GOT3 (cell line): ENCODE data around the gene S100A7A.
"Not testable (repeated sequence)": the region's sequence is repeated elsewhere in the genome, so short reads cannot be mapped to it uniquely, and the experiment has no call there.

Experiments
- DNase-seq: peaks from one replicate; lab custom pipeline; 2025; ENCODE audit warnings: mixed read lengths; lab: John Stamatoyannopoulos, UW

Gene S100A7A

DNA sequence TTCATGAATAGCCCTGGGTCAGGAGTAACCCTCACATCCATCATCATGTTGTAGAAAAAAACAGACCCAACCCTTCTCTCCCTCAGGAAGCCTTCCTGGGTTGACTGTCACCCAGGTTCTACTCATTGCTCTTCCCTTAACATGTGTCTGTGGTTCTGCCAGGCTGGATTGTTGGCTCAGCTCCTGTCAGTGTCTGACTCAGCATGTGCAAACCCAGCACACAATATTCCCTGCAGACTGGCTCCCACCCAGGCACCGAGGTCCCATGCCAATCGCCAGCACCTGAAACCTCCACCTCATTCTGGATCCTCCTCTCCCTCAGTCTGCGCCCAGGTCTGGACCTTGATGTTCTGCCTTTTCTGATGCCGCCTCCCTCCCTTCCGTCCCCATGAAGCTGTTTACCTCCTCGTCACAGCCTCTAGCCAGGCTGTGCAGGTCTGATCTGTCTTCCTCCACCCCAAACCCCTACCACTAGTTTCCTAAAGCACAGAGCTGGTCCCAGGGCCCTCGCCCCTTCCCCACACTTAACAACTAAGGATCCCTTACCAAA, 21.1 kb upstream of the S100A7A start:
- no peak for DNase-seq

DNA sequence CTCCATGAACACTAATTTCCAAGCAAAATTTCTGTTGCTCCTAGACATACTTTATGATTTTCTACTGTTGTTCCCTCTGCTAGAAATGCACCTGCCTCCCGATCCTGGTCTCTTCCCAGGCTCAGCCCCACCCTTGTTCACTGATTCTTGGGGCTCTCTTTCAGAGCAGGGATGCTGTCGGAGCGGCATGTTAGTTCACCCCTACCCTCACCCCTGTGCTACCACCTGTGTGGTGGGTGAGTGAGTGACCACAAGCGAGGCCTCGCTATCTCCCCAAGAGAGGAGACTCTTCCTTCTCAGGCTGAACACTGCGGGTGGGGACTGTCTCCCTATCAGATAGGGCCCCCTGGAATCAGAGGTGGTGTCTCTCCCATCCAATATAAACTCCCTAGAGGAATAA, 20.5 kb upstream of the S100A7A start:
- DNase-seq: no peak

DNA sequence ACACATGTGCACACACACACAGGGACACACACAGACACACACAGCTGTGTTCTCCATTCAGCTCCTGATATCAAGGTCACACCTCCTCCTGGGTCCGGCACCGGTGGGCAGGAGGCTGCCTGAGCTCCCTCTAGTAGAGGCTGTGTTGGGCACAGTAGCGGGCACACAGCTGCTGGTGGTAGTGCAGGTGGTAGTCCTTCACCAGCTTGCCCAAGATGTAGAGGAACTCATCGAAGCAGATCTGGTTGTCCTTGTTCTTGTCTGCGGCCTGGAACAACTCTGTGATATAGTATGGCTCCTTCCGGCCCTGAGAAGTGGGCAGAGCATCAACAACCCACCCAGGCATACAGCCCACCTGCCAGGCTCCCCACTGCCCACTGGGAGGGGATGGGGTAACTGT, 19.9 kb upstream of the S100A7A start:
- no peak for DNase-seq

DNA sequence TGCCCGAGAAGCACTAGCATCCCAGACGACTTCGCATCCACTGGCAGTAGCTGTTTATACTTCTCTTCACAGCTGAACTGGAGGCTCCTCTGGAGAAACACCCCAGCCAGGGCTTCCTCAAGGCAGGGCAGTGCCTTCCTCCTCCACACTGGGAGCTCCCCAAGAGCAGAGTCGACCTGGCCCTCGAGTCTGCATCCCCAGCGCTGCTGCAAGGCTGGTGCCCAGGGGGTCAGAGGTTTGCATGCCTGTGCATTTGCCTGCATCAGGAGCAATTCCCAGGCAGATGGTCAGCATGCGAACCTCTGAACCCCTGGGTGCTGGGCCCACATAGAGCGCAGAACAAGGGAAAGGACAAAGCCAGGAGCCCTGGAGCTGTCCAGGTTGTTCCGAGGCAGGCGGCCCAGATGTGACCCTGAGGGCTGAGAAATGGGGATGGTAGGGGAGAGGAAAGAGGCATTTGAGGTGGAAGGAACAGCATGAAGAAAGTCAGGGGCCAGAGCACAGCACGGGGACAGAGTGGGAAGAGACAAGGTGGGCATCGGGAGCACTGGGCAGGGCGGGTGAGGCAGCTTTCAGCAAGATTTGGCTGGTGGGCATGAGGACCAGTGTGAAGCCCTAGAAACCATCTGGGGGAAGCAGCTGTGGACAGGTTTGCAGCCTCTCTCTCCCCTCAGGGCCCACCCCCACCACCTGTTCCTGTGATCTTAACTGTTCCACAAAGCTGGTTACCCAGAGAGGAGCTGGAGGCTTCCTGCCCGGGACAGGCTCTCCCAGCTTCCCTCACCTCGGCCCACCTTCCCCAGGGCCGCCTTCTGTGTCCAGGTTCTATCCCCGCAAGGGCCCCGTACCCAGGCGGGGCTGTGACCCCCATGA, 19.0 kb upstream of the S100A7A start:
- DNase-seq: no peak

DNA sequence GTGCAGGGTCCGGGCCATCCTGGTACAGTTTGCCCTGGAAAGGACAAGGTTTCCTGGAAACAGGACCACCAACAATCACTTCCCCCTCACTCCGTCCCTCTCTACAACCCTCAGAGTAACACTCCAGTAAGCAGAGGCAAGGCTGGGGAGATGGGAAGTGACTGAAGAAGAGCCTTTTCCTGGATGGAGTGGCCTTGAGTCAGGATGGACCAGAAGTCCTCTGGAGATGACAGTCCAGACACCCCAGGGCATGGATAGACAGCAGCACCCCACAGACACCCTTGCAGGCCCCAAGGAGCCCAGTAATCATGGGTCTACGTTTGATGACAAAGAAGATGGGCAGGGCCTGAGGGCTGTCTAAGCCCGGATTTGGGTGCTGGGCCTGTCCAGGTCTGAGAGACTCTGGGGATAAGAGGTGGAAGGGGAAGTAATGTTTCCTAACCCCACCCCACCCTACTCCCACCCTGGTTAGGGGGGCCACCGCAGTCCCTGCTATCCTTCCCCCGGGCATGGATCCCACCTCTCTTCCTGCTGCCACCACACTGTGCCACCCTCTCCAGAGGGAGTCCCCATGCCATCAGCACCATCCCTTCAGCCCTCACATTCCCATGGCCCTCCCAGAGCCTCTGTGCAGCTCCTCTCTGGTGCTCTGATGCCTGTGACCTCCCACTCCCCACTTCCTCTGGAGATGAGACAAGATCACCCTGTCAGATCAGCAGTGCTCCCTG, 18.2 kb upstream of the S100A7A start:
- no peak for DNase-seq

DNA sequence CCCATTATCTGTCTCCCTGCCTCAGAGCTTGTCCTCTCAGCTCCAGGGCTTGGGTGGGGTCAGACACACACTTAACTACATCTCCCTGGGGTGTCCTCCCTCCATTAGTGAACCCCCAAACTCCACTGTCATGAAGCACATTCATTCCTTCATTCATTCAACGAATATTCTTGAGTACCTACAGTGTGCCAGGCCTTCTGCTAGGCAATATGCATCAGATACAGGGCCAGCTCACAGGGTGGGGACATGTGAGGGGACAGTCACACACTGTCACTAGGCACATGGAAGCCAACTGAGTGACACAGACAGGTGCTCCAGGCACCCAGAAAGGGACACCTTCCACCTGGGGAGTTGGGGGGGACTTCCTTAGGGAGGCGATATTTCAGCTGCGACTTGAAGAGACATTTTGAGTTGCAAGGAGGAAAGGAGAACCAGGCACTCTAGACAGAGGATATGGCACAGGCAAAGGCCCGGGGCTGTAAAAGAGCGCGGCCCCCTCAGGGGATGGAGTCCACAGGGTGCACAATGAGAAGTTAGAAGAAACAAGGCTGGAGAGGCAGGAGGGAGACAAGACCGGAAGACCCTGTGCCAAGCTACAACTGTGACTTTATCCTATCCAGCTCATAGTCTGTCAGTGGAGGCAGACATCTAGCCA, 16.8 kb upstream of the S100A7A start:
- DNase-seq: no peak

DNA sequence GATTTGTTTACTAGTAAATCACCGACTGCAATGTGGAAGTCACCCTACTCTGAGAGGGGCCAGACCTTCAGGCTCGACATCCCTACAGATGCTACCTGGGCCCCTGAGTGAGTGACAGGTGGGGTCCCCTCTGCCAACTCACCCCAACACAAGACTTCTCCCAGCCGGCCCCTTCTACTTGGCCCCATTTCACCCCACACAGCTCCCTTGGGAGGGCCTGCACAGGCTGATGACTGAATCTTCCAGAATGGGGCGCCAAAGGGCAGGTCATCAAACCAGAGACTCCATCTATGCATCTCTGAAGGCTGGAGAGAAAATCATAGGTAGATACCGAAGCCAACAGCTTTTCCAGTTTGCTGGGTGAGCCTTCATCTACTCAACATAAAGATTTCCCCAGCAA, 16.1 kb upstream of the S100A7A start:
- no peak for DNase-seq

DNA sequence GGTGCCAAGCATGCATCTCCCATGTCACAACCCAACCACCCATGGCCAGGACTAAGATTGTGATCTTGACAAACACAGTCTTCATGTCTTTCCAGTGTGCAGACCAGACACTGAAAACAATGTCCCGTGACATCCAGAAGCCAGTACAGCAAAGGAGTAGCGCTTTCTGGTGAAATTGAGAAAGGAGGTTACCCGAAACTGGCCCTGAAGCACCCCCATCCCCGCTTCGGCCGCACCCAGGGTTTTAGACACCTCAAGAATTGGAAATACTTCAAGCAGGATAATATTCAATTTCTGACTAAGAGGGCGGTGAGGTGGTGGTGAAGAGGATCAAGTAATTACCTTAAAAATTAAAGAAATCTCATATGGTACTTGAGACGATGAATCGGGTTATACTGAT, 14.9 kb upstream of the S100A7A start:
- no peak for DNase-seq

DNA sequence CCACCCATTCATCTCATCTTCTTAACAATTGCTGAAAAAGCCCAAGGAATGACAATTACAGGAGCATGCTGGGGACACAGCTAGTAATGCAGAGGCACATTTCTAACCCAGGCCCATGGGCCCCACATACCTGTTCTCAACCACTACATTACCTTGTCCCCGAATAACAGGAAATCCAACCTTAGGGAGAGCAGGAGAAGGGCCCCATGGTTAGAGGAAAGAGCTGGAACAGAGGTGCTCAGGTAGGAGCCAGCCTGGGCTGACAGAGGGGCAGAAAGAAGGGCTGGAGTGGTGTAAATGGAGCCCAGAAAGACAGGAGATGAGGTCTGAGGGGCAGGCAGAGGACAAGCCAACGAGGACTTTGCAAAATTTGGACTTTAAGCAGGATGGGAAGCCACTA, 14.1 kb upstream of the S100A7A start:
- no peak for DNase-seq

DNA sequence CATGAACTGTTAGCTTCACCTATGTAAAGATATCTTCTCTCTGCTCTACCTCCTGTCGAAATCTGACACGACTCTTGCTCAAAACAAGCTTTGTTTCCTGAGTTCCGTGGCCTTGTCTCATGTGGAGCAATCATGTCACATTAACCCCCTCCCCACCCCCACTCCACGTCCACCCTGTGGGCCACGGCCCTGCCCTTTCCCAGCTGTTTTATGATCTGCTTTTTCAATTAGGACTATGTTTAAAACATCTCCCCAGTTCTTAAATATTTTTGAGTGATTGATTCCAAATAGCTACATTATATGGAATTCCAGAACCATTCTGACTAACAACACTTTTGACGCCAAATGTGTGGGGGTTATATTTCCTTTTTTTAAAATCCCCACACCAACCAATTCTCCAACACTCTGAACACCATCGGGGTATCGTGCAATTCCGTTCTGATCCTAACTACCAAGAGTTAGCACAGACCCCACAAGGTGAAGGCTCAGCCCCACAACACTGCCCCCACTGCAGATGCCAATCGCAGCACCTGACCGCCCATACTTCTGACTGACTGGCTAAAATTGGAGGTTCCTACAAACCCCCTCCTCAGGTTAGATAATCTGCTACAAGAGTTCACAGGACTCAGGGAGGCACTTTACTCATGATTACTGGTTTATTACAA, 12.8 kb upstream of the S100A7A start:
- DNase-seq: no peak

DNA sequence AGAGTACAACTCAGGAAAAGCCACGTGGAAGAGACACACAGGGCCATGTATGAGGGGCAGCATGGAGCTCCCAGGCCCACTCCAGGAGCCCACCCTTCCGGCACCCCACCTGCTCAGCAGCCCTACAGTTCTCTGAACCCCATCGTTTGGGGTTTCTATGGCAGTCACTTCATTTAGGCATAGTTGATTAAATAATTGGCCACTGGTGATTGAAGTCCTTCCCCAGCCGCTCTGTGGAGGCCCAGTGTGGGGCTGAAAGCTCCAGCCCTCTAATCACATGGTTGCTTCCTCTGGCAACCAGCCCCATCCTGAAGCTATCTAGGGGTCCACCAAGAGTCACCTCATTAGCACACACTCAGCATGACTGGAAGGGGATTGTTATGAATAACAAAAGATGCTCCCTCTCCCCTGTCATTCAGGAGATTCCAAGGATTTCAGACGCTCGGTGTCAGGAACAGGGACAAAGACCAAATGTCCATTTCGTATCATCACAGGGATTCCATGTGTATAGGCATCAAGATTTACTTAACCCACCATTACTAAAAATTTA, 12.2 kb upstream of the S100A7A start:
- DNase-seq: no peak

DNA sequence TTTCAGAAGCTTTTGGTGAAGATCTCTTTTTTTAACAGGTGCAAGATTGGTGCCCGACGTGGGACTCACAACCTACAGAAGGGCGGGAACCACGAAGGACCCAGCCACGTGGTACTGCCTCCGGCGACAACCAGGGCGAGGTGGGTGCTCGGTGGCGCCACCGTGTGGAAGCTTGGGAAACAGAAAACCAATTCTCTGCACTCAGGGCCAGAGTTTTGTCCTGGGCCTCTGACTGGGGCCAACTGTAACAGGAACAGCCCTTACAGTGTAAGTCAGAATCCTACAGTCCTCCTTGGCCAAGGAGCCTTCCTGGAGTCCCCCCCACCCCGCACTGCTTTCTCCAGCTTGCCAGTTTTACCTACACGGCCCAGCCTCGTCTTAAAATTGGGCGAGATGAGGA, 11.6 kb upstream of the S100A7A start:
- DNase-seq: no peak

DNA sequence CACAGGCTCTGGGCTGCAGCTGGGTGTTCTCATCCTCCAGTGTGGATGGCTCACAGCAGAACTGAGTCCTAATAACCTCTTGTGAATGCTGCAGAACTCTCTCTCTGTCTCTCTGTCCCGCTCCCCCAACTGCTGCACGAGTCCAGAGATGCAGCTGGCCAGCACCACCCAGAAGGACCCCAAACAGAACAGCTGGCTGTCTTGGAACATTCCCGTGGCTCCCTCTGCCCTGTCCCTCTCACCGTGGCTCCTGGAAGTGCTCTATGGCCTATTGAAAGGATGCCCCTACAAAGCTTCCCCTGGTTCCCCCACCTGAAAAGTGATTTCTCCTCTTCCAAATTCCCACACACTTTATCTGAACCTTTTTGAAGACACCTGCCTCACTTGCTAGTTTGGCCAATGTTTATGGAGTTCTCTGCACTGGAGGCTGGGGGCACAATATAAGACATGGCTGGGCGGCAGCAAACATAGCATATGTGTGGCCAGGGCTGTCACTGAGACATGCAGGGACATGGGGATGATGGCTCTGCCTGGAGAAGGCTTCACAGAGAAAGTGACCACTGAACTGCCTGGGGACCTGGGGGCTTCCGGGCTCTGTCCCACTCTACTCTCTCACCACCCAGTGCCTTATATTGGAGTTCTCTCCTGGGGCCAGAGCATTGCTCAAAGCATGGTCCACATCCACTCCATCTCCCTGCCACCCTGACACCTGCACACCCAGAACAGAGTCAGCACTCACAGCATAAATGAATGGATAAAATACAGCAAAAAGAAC, 10.3 kb upstream of the S100A7A start:
- not testable (repeated sequence) for DNase-seq

DNA sequence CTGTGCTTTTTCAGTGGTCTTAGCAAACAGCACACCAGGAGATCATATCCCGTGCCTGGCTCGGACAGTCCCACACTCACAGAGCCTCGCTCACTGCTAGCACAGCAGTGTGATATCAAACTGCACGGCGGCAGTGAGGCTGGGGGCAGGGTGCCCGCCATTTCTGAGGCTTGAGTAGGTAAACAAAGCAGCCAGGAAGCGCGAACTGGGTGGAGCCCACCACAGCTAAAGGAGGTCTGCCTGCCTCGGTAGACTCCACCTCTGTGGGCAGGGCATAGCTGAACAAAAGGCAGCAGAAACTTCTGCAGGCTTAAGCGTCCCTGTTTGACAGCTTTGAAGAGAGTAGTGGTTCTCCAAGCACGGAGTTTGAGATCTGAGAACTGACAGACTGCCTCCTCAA, 9.0 kb upstream of the S100A7A start:
- not testable (repeated sequence) for DNase-seq

DNA sequence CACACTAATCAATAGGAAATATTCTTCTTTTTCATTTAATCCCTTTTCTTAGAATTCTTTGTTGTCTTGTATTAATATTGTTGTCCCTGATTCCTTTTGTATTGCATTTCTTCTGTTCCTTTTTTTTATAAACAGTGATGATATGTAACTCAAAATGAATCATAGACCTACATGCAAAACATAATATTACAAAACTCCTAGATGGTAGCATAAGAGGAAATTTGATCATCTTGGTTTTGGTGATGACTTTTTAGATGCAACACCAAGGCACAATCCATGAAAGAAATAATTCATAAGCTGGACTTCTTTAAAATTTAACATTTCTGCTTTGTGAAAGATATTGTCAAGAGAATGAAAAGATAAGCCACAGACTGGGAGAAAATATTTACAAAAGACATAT, 2.4 kb upstream of the S100A7A start:
- not testable (repeated sequence) for DNase-seq

DNA sequence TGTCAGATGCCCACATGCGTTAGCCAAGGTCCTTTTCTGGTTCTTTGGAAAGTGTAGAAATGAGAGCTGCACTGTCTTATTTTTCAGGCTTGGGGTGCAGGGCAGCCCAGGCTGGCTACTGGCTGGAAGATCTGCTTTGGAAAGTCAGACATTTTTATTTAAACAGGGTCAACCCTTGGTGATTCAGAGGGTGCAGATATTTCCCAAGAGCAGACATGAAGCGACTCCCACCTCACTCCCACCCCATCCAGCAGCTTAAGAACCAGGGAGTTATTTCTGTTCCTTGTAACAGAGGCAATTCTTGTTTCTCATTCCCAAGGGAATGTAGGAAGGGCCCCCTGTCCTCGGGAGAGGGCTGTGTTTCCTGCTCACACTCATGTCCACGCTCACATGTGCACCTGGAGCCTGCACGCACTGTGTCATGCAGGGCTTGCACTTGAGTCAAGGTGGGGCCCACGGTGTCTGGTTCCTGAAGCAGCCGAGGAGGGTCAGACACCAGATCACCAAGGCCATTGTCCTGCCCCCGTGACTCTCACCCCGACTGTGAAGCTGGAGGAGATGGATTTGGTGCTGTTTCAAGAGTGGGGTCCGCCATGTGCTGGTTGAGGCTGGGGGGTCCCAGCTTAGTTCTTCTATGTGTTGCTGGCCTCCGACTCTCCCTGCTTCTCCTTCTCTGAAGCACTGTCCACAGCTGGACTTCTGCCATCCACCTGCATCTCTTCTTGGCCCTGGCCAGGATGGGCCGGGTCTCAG, 992 bp downstream of the S100A7A start:
- DNase-seq: no peak

DNA sequence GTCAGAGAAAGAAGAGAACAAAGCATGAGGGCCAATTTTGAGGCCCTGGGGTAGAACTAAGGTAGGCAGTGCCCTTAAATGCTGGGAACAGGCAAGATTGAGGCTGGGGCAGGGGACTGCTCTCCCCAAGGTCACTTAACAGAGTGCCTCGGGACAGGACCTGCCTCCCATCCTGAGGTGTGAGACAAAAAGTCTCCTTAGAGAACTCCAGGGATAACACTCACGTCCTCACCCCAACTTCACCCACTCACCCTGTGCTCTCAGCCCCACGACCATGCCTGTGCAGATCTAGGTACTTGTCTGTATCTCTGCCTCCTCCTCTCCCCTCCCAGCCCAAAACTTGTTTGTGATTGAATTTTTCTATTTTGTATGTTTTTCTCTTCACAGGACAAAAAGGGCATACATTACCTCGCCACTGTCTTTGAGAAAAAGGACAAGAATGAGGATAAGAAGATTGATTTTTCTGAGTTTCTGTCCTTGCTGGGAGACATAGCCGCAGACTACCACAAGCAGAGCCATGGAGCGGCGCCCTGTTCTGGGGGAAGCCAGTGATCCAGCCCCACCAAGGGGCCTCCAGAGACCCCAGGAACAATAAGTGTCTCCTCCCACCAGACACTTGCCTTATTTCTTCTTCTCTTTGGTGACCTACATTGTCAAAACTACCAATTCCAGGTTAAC, 2.6 kb downstream of the S100A7A start:
- DNase-seq: not testable (repeated sequence)

DNA sequence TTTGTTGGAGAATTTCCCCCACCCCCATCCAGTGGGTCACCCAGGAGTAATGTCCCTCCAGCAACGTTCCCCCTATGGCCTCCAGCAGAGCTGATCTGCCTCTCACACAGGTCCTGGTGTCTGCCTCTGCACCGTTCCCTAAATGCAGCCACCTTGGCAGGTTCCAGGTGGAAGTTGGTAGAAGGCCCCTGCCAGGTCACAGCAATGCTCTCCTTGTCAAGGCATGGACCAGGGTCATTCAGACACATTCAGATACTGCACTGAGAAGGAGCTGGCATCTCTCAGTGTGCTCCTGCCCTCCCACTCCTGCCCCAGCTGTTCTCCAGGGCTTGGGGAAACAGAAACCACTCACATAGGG, 3.1 kb downstream of the S100A7A start:
- not testable (repeated sequence) for DNase-seq

DNA sequence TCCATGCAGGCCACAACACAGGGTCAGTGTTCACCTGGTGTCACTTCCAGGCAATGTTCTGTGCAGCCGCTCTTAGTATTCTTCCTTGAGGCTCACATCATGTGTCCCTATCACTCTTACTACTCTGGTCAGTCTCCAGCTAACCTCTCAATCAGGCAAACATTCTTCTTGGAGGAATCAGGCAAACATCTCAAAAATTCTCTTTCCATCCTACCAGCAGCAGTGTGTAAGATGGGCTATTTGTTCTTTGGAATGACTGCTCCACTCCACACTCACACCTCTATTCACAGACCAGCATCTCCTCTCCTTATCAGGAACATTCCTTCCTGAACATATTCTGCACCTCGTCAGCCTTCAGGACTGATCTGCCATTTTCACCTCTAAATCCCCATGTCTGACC, 4.0 kb downstream of the S100A7A start:
- DNase-seq: no peak
